MCF 10A (cell line): ENCODE measurements around the gene TCAIM. TPM values are rescaled to one million over a fixed set of nuclear protein-coding genes. Genes with fewer than 3 reads are reported as not detected.

ENCODE experiments used
- BruUV-seq: library from RNA; stranded (reverse); fragments of 400-500 nt; replicated peaks from 2 replicates; lab custom pipeline; 2021; lab: Mats Ljungman, UMichigan
- CTCF ChIA-PET: fragments of 300-600 bp; sonication (Branson Sonifier 250); formaldehyde crosslinking; extraction: SDS; loops from one replicate; lab custom pipeline; 2021; ENCODE audit warnings: antibody characterized with exemption, inconsistent platforms; lab: Yijun Ruan, JAX
- POLR2A ChIA-PET: fragments of 300-600, 350-650 bp; sonication (Branson Sonifier 250); formaldehyde crosslinking; extraction: SDS; loops from one replicate; lab custom pipeline; 2020; ENCODE audit warnings: antibody characterized with exemption, inconsistent platforms; lab: Yijun Ruan, JAX
- DNase-seq: peaks from one replicate; pipeline ENCODE4 v3.0.0-alpha.2; 2018; ENCODE audit not compliant: unreplicated experiment
- H3K27ac Mint-ChIP-seq: one replicate; pipeline ENCODE4 v1.8.0; 2022; ENCODE audit warnings: mild to moderate bottlenecking, low read depth, mixed read lengths; ENCODE audit not compliant: unreplicated experiment
- H3K27me3 Mint-ChIP-seq: one replicate; pipeline ENCODE4 v1.8.0; 2022; ENCODE audit warnings: mixed read lengths; ENCODE audit not compliant: insufficient read depth, unreplicated experiment
- H3K36me3 Mint-ChIP-seq: one replicate; pipeline ENCODE4 v1.8.0; 2022; ENCODE audit warnings: mild to moderate bottlenecking, moderate library complexity, mixed read lengths; ENCODE audit not compliant: insufficient read depth, unreplicated experiment
- H3K4me1 Mint-ChIP-seq: one replicate; pipeline ENCODE4 v1.8.0; 2022; ENCODE audit warnings: mixed read lengths; ENCODE audit not compliant: insufficient read depth, unreplicated experiment
- H3K4me3 Mint-ChIP-seq: one replicate; pipeline ENCODE4 v1.8.0; 2022; ENCODE audit warnings: mild to moderate bottlenecking, moderate library complexity, mixed read lengths; ENCODE audit not compliant: unreplicated experiment
- H3K9me3 Mint-ChIP-seq: one replicate; pipeline ENCODE4 v1.8.0; 2022; ENCODE audit warnings: mixed read lengths; ENCODE audit not compliant: unreplicated experiment
- CTCF ChIP-seq: fragments of 200-600 bp; IDR thresholded peaks from one replicate; pipeline ENCODE4 v1.8.0; 2022; ENCODE audit warnings: antibody characterized with exemption, mild to moderate bottlenecking; ENCODE audit not compliant: unreplicated experiment
- intact Hi-C: fragments of 100-400 bp; cut with micrococcal nuclease; formaldehyde crosslinking; loops from 2 replicates; pipeline ENCODE4 v1.14.1; 2022
- total RNA-seq: library from RNA; stranded (reverse); gene quantifications from 2 replicates; pipeline ENCODE4 v1.2.3, GENCODE V29; 2022

TCAIM gene
- total RNA-seq, 1 experiment from 2014 or later = 26.6 TPM

GRCh38 chr3:44434834-44435510, 96.4 kb downstream of the TCAIM start:
- Mint-ChIP-seq H3K27me3 (no peaks in the 10 kb centered on the region), H3K36me3 (peaks cover 7% of the 10 kb centered on the region), H3K27ac (no peak overlapping the region), H3K4me3 (no peak overlapping the region), H3K4me1 (no peaks in the 10 kb centered on the region), H3K9me3 (no peaks in the 10 kb centered on the region)
- ChIA-PET CTCF (no interaction called here), POLR2A (interaction anchor here (0.7 to 1.2 kb wide), 2 partner anchors 14 to 19 kb away, joined by 3 read pairs; no protein-coding TSS in a partner anchor)
- intact Hi-C loops = no loop called here
- no peak for DNase-seq
- no TSS peak for BruUV-seq
- TF ChIP-seq CTCF = no peak

GRCh38 chr3:44436181-44436580, 97.6 kb downstream of the TCAIM start:
- TF ChIP-seq CTCF = no peak
- Mint-ChIP-seq H3K4me1 (no peaks in the 10 kb centered on the region), H3K4me3 (no peak overlapping the region), H3K27ac (no peak overlapping the region), H3K9me3 (no peaks in the 10 kb centered on the region), H3K36me3 (peaks cover 7% of the 10 kb centered on the region), H3K27me3 (no peaks in the 10 kb centered on the region)
- intact Hi-C loops = no loop called here
- CTCF ChIA-PET = interaction anchor here (0.7 to 1.0 kb wide), 2 partner anchors 11 to 1295 kb away, joined by 4 to 5 read pairs; no protein-coding TSS in a partner anchor
- POLR2A ChIA-PET = no interaction called here
- BruUV-seq = no TSS peak
- DNase-seq = no peak

- TF ChIP-seq CTCF = no peak
- Mint-ChIP-seq H3K27me3 (no peaks in the 10 kb centered on the region), H3K4me1 (no peaks in the 10 kb centered on the region), H3K9me3 (no peaks in the 10 kb centered on the region), H3K4me3 (no peak overlapping the region), H3K36me3 (peaks cover 16% of the 10 kb centered on the region), H3K27ac (no peak overlapping the region)
- ChIA-PET CTCF (no interaction called here), POLR2A (no interaction called here)
- no peak for DNase-seq
- intact Hi-C loops = no loop called here
- no TSS peak for BruUV-seq
Observed at GRCh38 chr3:44437800-44438199, 99.2 kb downstream of the TCAIM start.

- Mint-ChIP-seq H3K27me3 (no peaks in the 10 kb centered on the region), H3K4me3 (no peak overlapping the region), H3K36me3 (peaks cover 16% of the 10 kb centered on the region), H3K9me3 (no peaks in the 10 kb centered on the region), H3K27ac (no peak overlapping the region), H3K4me1 (no peaks in the 10 kb centered on the region)
- intact Hi-C loops = no loop called here
- DNase-seq = no peak
- POLR2A ChIA-PET = interaction anchor here (0.7 to 1.1 kb wide), 2 partner anchors 71 to 394 kb away, joined by 3 to 5 read pairs; no protein-coding TSS in a partner anchor
- TF ChIP-seq CTCF = no peak
- CTCF ChIA-PET = interaction anchor here (0.6 to 1.3 kb wide), 3 partner anchors 17 to 834 kb away, joined by 3 to 4 read pairs (median 3); no protein-coding TSS in a partner anchor
- no TSS peak for BruUV-seq
Observed at GRCh38 chr3:44439499-44440295, 101.1 kb downstream of the TCAIM start.
